Right atrium auricular region (tissue), 2 donors: ENCODE measurements around the gene ADAMTS17. TPM values are rescaled to one million over a fixed set of nuclear protein-coding genes. Genes with fewer than 3 reads are reported as not detected.

Experiments used
- DNase-seq: peaks from one replicate; pipeline ENCODE4 v3.0.0-alpha.2; 2019; ENCODE audit warnings: low spot score
- H3K27ac ChIP-seq, 2 donors: fragments of 200-600 bp; sonication (generic); 1 replicate in 1 of 2; 2 replicates in 1 of 2; pipeline ENCODE4 v1.5.1; 2016 to 2019
- H3K27me3 ChIP-seq, 2 donors: fragments of 200-600 bp; sonication (generic); one replicate each; pipeline versions ENCODE4 v1.5.1 to v1.6.0; 2017 to 2019
- H3K36me3 ChIP-seq: fragments of 200-600 bp; sonication (generic); one replicate; pipeline ENCODE4 v1.5.1; 2016
- H3K4me1 ChIP-seq, 2 donors: fragments of 200-600 bp; sonication (generic); one replicate each; pipeline versions ENCODE4 v1.5.1 to v1.6.0; 2017 to 2019
- H3K4me3 ChIP-seq, 2 donors: fragments of 200-600 bp; sonication (generic); 1 replicate in 1 of 2; 2 replicates in 1 of 2; pipeline ENCODE4 v1.5.1; 2017 to 2019; ENCODE audit warnings: mild to moderate bottlenecking in 1 of 2, moderate library complexity in 1 of 2
- H3K9me3 ChIP-seq, 2 donors: fragments of 200-600 bp; sonication (generic); one replicate each; pipeline ENCODE4 v1.5.1; 2019
- CTCF ChIP-seq, 2 donors: fragments of 200-600 bp; sonication (generic); IDR thresholded peaks; one replicate each; pipeline ENCODE4 v1.5.1; 2019; ENCODE audit warnings: antibody characterized with exemption in 2 of 2
- total RNA-seq, 2 donors: library from RNA; depleted of rRNA; stranded (reverse); fragments of >200 nt; gene quantifications; one replicate each; pipeline ENCODE4 v1.1.0, GENCODE V29; 2016

ADAMTS17 gene
- total RNA-seq, 2 donors from 2014 or later, result 3.6 to 4.4 TPM

- Histone ChIP-seq H3K4me1 (no peaks in the 10 kb centered on the region), H3K9me3 (no peaks in the 10 kb centered on the region), H3K4me3 (no peak overlapping the region), H3K27ac (no peak overlapping the region), H3K36me3 (no peaks in the 10 kb centered on the region), H3K27me3 (no peaks in the 10 kb centered on the region)
- no peak for DNase-seq
- no peak for TF ChIP-seq CTCF (IDR thresholded peaks at IDR 0.05)
Observed at GRCh38 chr15:100097342-100098127, 244.2 kb downstream of the ADAMTS17 start.

- no peak for DNase-seq
- Histone ChIP-seq H3K36me3 (no peaks in the 10 kb centered on the region), H3K27ac (no peak overlapping the region), H3K4me3 (no peak overlapping the region), H3K27me3 (no peaks in the 10 kb centered on the region), H3K9me3 (no peaks in the 10 kb centered on the region), H3K4me1 (no peaks in the 10 kb centered on the region)
- TF ChIP-seq CTCF (IDR thresholded peaks at IDR 0.05), result no peak
Observed at GRCh38 chr15:100096700-100097099, 245.1 kb downstream of the ADAMTS17 start.

- no peak for DNase-seq
- Histone ChIP-seq H3K4me1 (no peaks in the 10 kb centered on the region), H3K27me3 (no peaks in the 10 kb centered on the region), H3K4me3 (no peak overlapping the region), H3K9me3 (no peaks in the 10 kb centered on the region), H3K27ac (no peak overlapping the region), H3K36me3 (no peaks in the 10 kb centered on the region)
- TF ChIP-seq CTCF (IDR thresholded peaks at IDR 0.05), result no peak
Observed at GRCh38 chr15:100096248-100096600, 245.6 kb downstream of the ADAMTS17 start.

GRCh38 chr15:100095541-100096247 is 246.1 kb downstream of the ADAMTS17 start:
- no peak overlapping the region for H3K4me3 ChIP-seq
- no peaks in the 10 kb centered on the region for H3K9me3 ChIP-seq
- no peaks in the 10 kb centered on the region for H3K36me3 ChIP-seq
- H3K27ac ChIP-seq, result no peak overlapping the region
- DNase-seq, result no peak
- H3K4me1 ChIP-seq, result no peaks in the 10 kb centered on the region
- H3K27me3 ChIP-seq, result no peaks in the 10 kb centered on the region
- TF ChIP-seq CTCF (IDR thresholded peaks at IDR 0.05), result no peak

- Histone ChIP-seq H3K36me3 (no peaks in the 10 kb centered on the region), H3K4me3 (no peak overlapping the region), H3K4me1 (no peaks in the 10 kb centered on the region), H3K27me3 (no peaks in the 10 kb centered on the region), H3K27ac (no peak overlapping the region), H3K9me3 (no peaks in the 10 kb centered on the region)
- no peak for TF ChIP-seq CTCF (IDR thresholded peaks at IDR 0.05)
- no peak for DNase-seq
Observed at GRCh38 chr15:100094127-100094510, 247.7 kb downstream of the ADAMTS17 start.
